A673 (cell line): ENCODE results near the gene MRPS22. TPM values are rescaled to one million over a fixed set of nuclear protein-coding genes. Genes with fewer than 3 reads are reported as not detected.

Experiments used
- BruUV-seq: library from RNA; stranded (reverse); fragments of 400-500 nt; replicated peaks from 2 replicates; lab custom pipeline; 2021; lab: Mats Ljungman, UMichigan
- CTCF ChIA-PET: fragments of 300-600 bp; sonication (Branson Sonifier 250); formaldehyde crosslinking; loops from one replicate; lab custom pipeline; 2022; ENCODE audit warnings: antibody characterized with exemption; lab: Charles Lee
- POLR2A ChIA-PET: fragments of 300-600 bp; sonication (Branson Sonifier 250); formaldehyde crosslinking; loops from one replicate; lab custom pipeline; 2022; ENCODE audit warnings: antibody characterized with exemption; ENCODE audit not compliant: low non-redundant PET; lab: Charles Lee
- DNase-seq: peaks from one replicate; pipeline ENCODE4 v3.0.0-alpha.2; 2015; ENCODE audit warnings: low spot score
- H3K27ac ChIP-seq: fragments of 200-600 bp; sonication (generic); 2 replicates; pipeline ENCODE4 v1.5.1; 2016; ENCODE audit warnings: mixed run types, low read depth, mild to moderate bottlenecking, mixed read lengths, antibody characterized with exemption, low read length; ENCODE audit not compliant: poor library complexity, severe bottlenecking
- H3K27me3 ChIP-seq: fragments of 200-600 bp; sonication (generic); replicated peaks from 2 replicates; pipeline ENCODE4 v1.6.1; 2017; ENCODE audit warnings: mixed run types, low read depth, mild to moderate bottlenecking, mixed read lengths, antibody characterized with exemption, low read length; ENCODE audit not compliant: insufficient read depth, poor library complexity
- H3K36me3 ChIP-seq: fragments of 200-600 bp; sonication (generic); 2 replicates; pipeline ENCODE4 v1.6.1; 2016; ENCODE audit warnings: mixed run types, mild to moderate bottlenecking, mixed read lengths, antibody characterized with exemption, low read length; ENCODE audit not compliant: insufficient read depth, poor library complexity, severe bottlenecking
- H3K4me1 ChIP-seq: fragments of 200-600 bp; sonication (generic); 2 replicates; pipeline ENCODE4 v1.6.1; 2017; ENCODE audit warnings: mixed run types, mild to moderate bottlenecking, mixed read lengths, antibody characterized with exemption, low read length; ENCODE audit not compliant: insufficient read depth, poor library complexity, severe bottlenecking
- H3K4me3 ChIP-seq: fragments of 200-600 bp; sonication (generic); 2 replicates; pipeline ENCODE4 v1.5.1; 2016; ENCODE audit warnings: low read depth, mixed run types, mild to moderate bottlenecking, mixed read lengths, low read length; ENCODE audit not compliant: poor library complexity, severe bottlenecking
- H3K9me3 ChIP-seq: fragments of 200-600 bp; sonication (generic); 2 replicates; pipeline ENCODE4 v1.6.1; 2016; ENCODE audit warnings: mixed run types, low read depth, mild to moderate bottlenecking, mixed read lengths, antibody characterized with exemption, low read length; ENCODE audit not compliant: poor library complexity, severe bottlenecking
- CTCF ChIP-seq: fragments of 300-800, 200-600 bp; sonication (generic); conservative IDR thresholded peaks from 2 replicates; pipeline ENCODE4 v1.5.1; 2017; ENCODE audit warnings: low read depth, mild to moderate bottlenecking, antibody characterized with exemption, low read length, moderate library complexity, mixed read lengths
- EZH2 ChIP-seq: fragments of 200-600 bp; sonication (generic); IDR thresholded peaks from 2 replicates; pipeline ENCODE4 v1.6.1; 2017; ENCODE audit warnings: borderline replicate concordance, low read depth, mild to moderate bottlenecking, mixed read lengths, antibody characterized with exemption, low read length; ENCODE audit not compliant: poor library complexity, severe bottlenecking
- intact Hi-C: fragments of 100-400 bp; cut with micrococcal nuclease; formaldehyde crosslinking; loops from one replicate; pipeline ENCODE4 v1.10.0; 2022; ENCODE audit not compliant: unreplicated experiment
- total RNA-seq: library from RNA; stranded (reverse); gene quantifications from 2 replicates; pipeline ENCODE4 v1.2.3, GENCODE V29; 2021

MRPS22 gene
- total RNA-seq, 1 experiment from 2014 or later: 61.9 TPM

- Histone ChIP-seq H3K4me3 (no peak overlapping the region), H3K27me3 (peaks cover 14% of the 10 kb centered on the region), H3K27ac (no peak overlapping the region), H3K4me1 (no peaks in the 10 kb centered on the region), H3K36me3 (no peaks in the 10 kb centered on the region), H3K9me3 (no peaks in the 10 kb centered on the region)
- intact Hi-C loops: no loop called here
- no TSS peak for BruUV-seq
- no peak for TF ChIP-seq EZH2
- TF ChIP-seq CTCF: no peak
- no peak for DNase-seq
- CTCF ChIA-PET: no interaction called here
- POLR2A ChIA-PET: no interaction called here
Measured at GRCh38 chr3:139317660-139318430, 26.0 kb upstream of the MRPS22 start.

GRCh38 chr3:139318431-139318816 lies 25.4 kb upstream of the MRPS22 start:
- Histone ChIP-seq H3K27ac (no peak overlapping the region), H3K4me1 (no peaks in the 10 kb centered on the region), H3K4me3 (no peak overlapping the region), H3K9me3 (no peaks in the 10 kb centered on the region), H3K36me3 (no peaks in the 10 kb centered on the region), H3K27me3 (peaks cover 15% of the 10 kb centered on the region)
- no peak for DNase-seq
- POLR2A ChIA-PET: no interaction called here
- CTCF ChIA-PET: no interaction called here
- BruUV-seq: no TSS peak
- intact Hi-C loops: no loop called here
- no peak for TF ChIP-seq CTCF
- TF ChIP-seq EZH2: no peak

- no TSS peak for BruUV-seq
- TF ChIP-seq CTCF (no peak), EZH2 (no peak)
- no peak for DNase-seq
- intact Hi-C loops: no loop called here
- Histone ChIP-seq H3K4me3 (no peak overlapping the region), H3K27ac (no peak overlapping the region), H3K4me1 (no peaks in the 10 kb centered on the region), H3K9me3 (no peaks in the 10 kb centered on the region), H3K36me3 (no peaks in the 10 kb centered on the region), H3K27me3 (peaks cover 18% of the 10 kb centered on the region)
- ChIA-PET CTCF (interaction anchor here (1.3 kb wide), 1 partner anchor 207 kb away, joined by 3 read pairs; no protein-coding TSS in a partner anchor), POLR2A (no interaction called here)
Measured at GRCh38 chr3:139318826-139319225, 25.0 kb upstream of the MRPS22 start.
